Endothelial cell of umbilical vein (primary cell): Measurements from ENCODE around the gene PRR18. TPM values are rescaled to one million over a fixed set of nuclear protein-coding genes. Genes with fewer than 3 reads are reported as not detected.

Experiments
- BruUV-seq: library from RNA; stranded (reverse); fragments of 400-500 nt; replicated peaks from 2 replicates; lab custom pipeline; 2021; lab: Mats Ljungman, UMichigan
- CTCF ChIA-PET: fragments of 300-600, 350-600 bp; sonication (Branson Sonifier 250); formaldehyde crosslinking; loops from one replicate; lab custom pipeline; 2021; ENCODE audit warnings: antibody characterized with exemption, inconsistent platforms; lab: Charles Lee
- POLR2A ChIA-PET: fragments of 300-600, 350-600 bp; sonication (Branson Sonifier 250); formaldehyde crosslinking; loops from one replicate; lab custom pipeline; 2021; ENCODE audit warnings: antibody characterized with exemption, inconsistent platforms; lab: Charles Lee
- DNase-seq: peaks from one replicate; pipeline ENCODE4 v3.0.0-alpha.2; 2011; ENCODE audit warnings: low read depth, low spot score
- FAIRE-seq: peaks from 2 replicates; lab custom pipeline; 2011; peaks lifted over from hg19 to GRCh38; lab: Jason Lieb, UNC
- H2AFZ ChIP-seq: 2 replicates; pipeline ENCODE4 v1.6.0; 2012; ENCODE audit warnings: low read depth, low read length, control low read depth, inconsistent platforms
- H3K27ac ChIP-seq: 2 replicates; pipeline ENCODE4 v1.5.1; 2011; ENCODE audit warnings: low read depth, mild to moderate bottlenecking, control low read depth, low read length, moderate library complexity; ENCODE audit not compliant: insufficient read depth
- H3K27me3 ChIP-seq, 2 experiments: 2 replicates each; pipeline versions ENCODE4 v1.6.0 to v1.6.1; 2011; ENCODE audit warnings: low read length in 2 of 2, mixed read lengths in 1 of 2; ENCODE audit not compliant: control insufficient read depth in 2 of 2, insufficient read depth in 2 of 2
- H3K36me3 ChIP-seq, 2 experiments: 2 replicates in 1 of 2; 3 replicates in 1 of 2; pipeline ENCODE4 v1.5.1; 2011; ENCODE audit warnings: low read length in 2 of 2, mild to moderate bottlenecking in 1 of 2, moderate library complexity in 1 of 2; ENCODE audit not compliant: control insufficient read depth in 2 of 2, insufficient read depth in 2 of 2; ENCODE audit errors: extremely low read depth in 1 of 2
- H3K4me1 ChIP-seq: 3 replicates; pipeline ENCODE4 v1.5.1; 2011; ENCODE audit warnings: mild to moderate bottlenecking, low read length; ENCODE audit not compliant: control insufficient read depth, insufficient read depth; ENCODE audit errors: extremely low read depth
- H3K4me2 ChIP-seq: 2 replicates; pipeline ENCODE4 v1.6.1; 2011; ENCODE audit warnings: low read length, control low read depth, mixed read lengths; ENCODE audit not compliant: insufficient read depth
- H3K4me3 ChIP-seq, 3 experiments: fragments of 200-600 bp in 1 of 3; sonication (generic), shearing (Covaris generic) in 1 of 3; replicated peaks in 1 of 3; 2 replicates each; pipeline ENCODE4 v1.5.1; 2011 to 2016; ENCODE audit warnings: control low read depth in 3 of 3, low read length in 3 of 3, mild to moderate bottlenecking in 2 of 3, inconsistent platforms in 1 of 3, low read depth in 1 of 3, moderate library complexity in 1 of 3; ENCODE audit not compliant: insufficient read depth in 1 of 3
- H3K79me2 ChIP-seq: 2 replicates; pipeline ENCODE4 v1.6.0; 2012; ENCODE audit warnings: low read length, inconsistent platforms; ENCODE audit not compliant: control insufficient read depth, insufficient read depth
- H3K9ac ChIP-seq: replicated peaks from 2 replicates; pipeline ENCODE3; 2011; ENCODE audit warnings: low read length, control low read depth; ENCODE audit not compliant: insufficient read depth; ENCODE audit errors: extremely low read depth
- H3K9me1 ChIP-seq: replicated peaks from 3 replicates; pipeline ENCODE4 v1.6.0; 2011; ENCODE audit warnings: mild to moderate bottlenecking, low read length; ENCODE audit not compliant: control insufficient read depth, insufficient read depth; ENCODE audit errors: extremely low read depth
- H3K9me3 ChIP-seq: replicated peaks from 2 replicates; pipeline ENCODE4 v1.5.1; 2012; ENCODE audit warnings: low read length, inconsistent platforms; ENCODE audit not compliant: control insufficient read depth, insufficient read depth
- H4K20me1 ChIP-seq: replicated peaks from 2 replicates; pipeline ENCODE3; 2011; ENCODE audit warnings: mild to moderate bottlenecking, low read length; ENCODE audit not compliant: control insufficient read depth, insufficient read depth; ENCODE audit errors: extremely low read depth
- CTCF ChIP-seq, 2 donors: IDR thresholded peaks; 1 replicate in 1 of 2; 2 replicates in 1 of 2; pipeline ENCODE4 v1.5.1; 2011; ENCODE audit warnings: low read length in 2 of 2, mild to moderate bottlenecking in 2 of 2, moderate library complexity in 2 of 2, control low read depth in 1 of 2, inconsistent platforms in 1 of 2, low read depth in 1 of 2; ENCODE audit not compliant: insufficient read depth in 1 of 2; ENCODE audit errors: extremely low read depth in 1 of 2
- EZH2 ChIP-seq: IDR thresholded peaks from 2 replicates; pipeline ENCODE4 v1.6.1; 2012; ENCODE audit warnings: borderline replicate concordance, low read depth, mild to moderate bottlenecking, moderate library complexity, low read length, inconsistent platforms; ENCODE audit not compliant: severe bottlenecking
- FOS ChIP-seq: IDR thresholded peaks from 2 replicates; pipeline ENCODE4 v1.6.1; 2011; ENCODE audit warnings: mild to moderate bottlenecking, low read length, moderate library complexity, borderline replicate concordance; ENCODE audit not compliant: insufficient read depth
- GATA2 ChIP-seq: IDR thresholded peaks from 2 replicates; pipeline ENCODE4 v1.7.0; 2011; ENCODE audit warnings: low read depth, mild to moderate bottlenecking, moderate library complexity, mixed read lengths, low read length; ENCODE audit not compliant: insufficient read length, insufficient read depth
- JUN ChIP-seq: IDR thresholded peaks from 2 replicates; pipeline ENCODE4 v1.6.1; 2011; ENCODE audit warnings: borderline replicate concordance, low read depth; ENCODE audit not compliant: insufficient read length, insufficient read depth
- MAX ChIP-seq: IDR thresholded peaks from 2 replicates; pipeline ENCODE4 v1.6.1; 2011; ENCODE audit not compliant: insufficient read depth, insufficient read length
- MYC ChIP-seq: IDR thresholded peaks from one replicate; pipeline ENCODE4 v1.6.1; 2011; ENCODE audit warnings: mild to moderate bottlenecking, low read depth, low read length
- POLR2A ChIP-seq: IDR thresholded peaks from 2 replicates; pipeline ENCODE4 v1.6.1; 2012; ENCODE audit warnings: low read depth, mild to moderate bottlenecking, control low read depth, low read length
- POLR2AphosphoS5 ChIP-seq: IDR thresholded peaks from 2 replicates; pipeline ENCODE4 v1.6.1; 2012; ENCODE audit warnings: low read depth, mild to moderate bottlenecking, control low read depth, low read length, moderate library complexity; ENCODE audit not compliant: insufficient read depth
- dilution Hi-C: fragments of 300-500 bp; cut with MboI; formaldehyde crosslinking; loops from one replicate; pipeline ENCODE4 v1.15.0; 2019; ENCODE audit warnings: low sequenced_read_pairs; ENCODE audit not compliant: extremely low pct_ligation_motif_present
- intact Hi-C: fragments of 100-400 bp; cut with micrococcal nuclease; formaldehyde crosslinking; loops from one replicate; pipeline ENCODE4 v1.10.0; 2022
- polyA plus RNA-seq, 4 experiments: library from polyadenylated mRNA; depleted of rRNA in 3 of 4; stranded (reverse) in 3 of 4; unstranded in 1 of 4; fragments of >200 nt; gene quantifications; 2 replicates each; pipeline versions ENCODE4 v1.2.1 to v1.2.3, GENCODE V29; 2011 to 2012; ENCODE audit warnings: missing spikeins in 1 of 4
- total RNA-seq: library from RNA; stranded (reverse); gene quantifications from 2 replicates; pipeline ENCODE4 v1.2.3, GENCODE V29; 2021

The PRR18 gene
- total and polyA plus RNA-seq, 2 donors (not counting 3 experiments of a cell fraction or from before 2014, with no cell fraction given): not detected

- no peak overlapping the region for H3K4me2 ChIP-seq
- ChIA-PET CTCF (interaction anchor here (1.3 to 2.8 kb wide), 4 partner anchors 8 to 89 kb away, joined by 3 to 13 read pairs (median 4); no protein-coding TSS in a partner anchor), POLR2A (no interaction called here)
- H3K36me3 ChIP-seq: no peaks in the 10 kb centered on the region
- intact Hi-C loops: no loop called here
- H3K4me1 ChIP-seq: no peaks in the 10 kb centered on the region
- H2AFZ ChIP-seq: no peak overlapping the region
- no peaks in the 10 kb centered on the region for H3K9me3 ChIP-seq
- H4K20me1 ChIP-seq: no peaks in the 10 kb centered on the region
- H3K4me3 ChIP-seq: no peak overlapping the region
- H3K27ac ChIP-seq: no peak overlapping the region
- no peak for DNase-seq
- H3K9me1 ChIP-seq: no peaks in the 10 kb centered on the region
- H3K9ac ChIP-seq: no peak overlapping the region
- BruUV-seq: no TSS peak
- no peaks in the 10 kb centered on the region for H3K27me3 ChIP-seq
- dilution Hi-C loops: no loop called here
- TF ChIP-seq JUN: no peak
- no peak for TF ChIP-seq POLR2A
- no peak for TF ChIP-seq POLR2AphosphoS5
- no peak for TF ChIP-seq FOS
- TF ChIP-seq CTCF (IDR thresholded peaks at IDR 0.05; ENCODE audit: extremely low read depth in 1 of 2, insufficient read depth in 1 of 2, low read depth in 1 of 2, low read length in 2 of 2): no peak
- no peak for TF ChIP-seq MYC
- TF ChIP-seq EZH2: no peak
- no peak for TF ChIP-seq MAX
- TF ChIP-seq GATA2: no peak
- no peak for FAIRE-seq
- H3K79me2 ChIP-seq: no peaks in the 10 kb centered on the region
Measured at GRCh38 chr6:166318649-166319600, 10.7 kb upstream of the PRR18 start.
